ENCODE measurements around the gene HIP1. TPM values are rescaled to one million over a fixed set of nuclear protein-coding genes. Genes with fewer than 3 reads are reported as not detected.
A peak's percentile ranks its signal among the peaks of the same experiment; 100 is the strongest.

Gene HIP1
- total and polyA plus RNA-seq, 9 of the 15 experiments (the other 6 are each of a cell fraction or from before 2014, with no cell fraction given), result 2.4 to 13.7 (median 9.5) TPM

DNA sequence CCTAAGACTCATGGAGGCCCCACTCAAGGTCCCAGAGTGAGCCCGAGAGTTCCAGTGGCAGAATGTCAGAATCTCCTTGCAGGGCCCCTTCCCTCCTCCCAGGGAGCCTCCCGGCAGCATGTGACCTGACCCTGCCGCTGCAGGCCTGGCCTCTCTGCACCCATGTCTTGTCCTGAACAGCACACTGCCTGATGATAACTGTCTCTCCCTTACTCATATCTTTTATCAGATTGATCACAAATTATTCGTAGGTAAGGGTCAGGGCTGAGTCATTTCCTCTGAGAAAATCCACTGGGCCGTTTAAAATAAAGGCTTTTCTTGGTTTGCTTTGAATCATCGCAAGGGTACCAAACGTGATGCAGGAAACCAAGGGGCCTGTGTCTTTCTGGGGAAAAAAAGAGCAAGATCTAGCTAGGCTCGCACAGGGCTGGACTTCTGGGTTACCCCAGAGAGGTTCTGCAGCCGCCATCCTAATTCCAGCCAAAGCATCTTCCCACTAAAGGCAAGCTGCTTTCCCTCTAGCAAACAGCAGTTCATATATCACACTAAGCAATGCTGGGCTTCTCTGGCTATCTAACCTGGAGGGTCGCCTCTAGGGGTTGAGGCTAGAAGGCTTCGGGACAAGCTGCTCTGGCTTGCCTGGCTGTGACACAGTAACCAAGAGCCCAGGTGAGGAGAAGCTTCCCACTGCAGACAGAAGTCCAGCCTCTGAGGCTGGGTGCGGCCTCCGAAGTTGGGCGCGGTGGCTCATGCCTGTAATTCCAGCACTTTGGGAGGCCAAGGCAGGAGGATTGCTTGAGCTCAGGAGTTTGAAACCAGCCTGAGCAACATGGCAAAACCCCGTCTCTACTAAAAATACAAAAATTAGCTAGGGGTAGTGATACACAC lies 141.8 kb downstream of the HIP1 start (continued):
- 0 out of 2 replicates have a peak, but pooled peaks have one; percentile 13 for TF ChIP-seq NFE2 (IDR thresholded peaks at IDR 0.05; ENCODE audit: low read depth)
- TF ChIP-seq ARHGAP35 (IDR thresholded peaks at IDR 0.05; ENCODE audit: partially characterized antibody), result no peak
- no peak for TF ChIP-seq POLR3G (IDR thresholded peaks at IDR 0.05; ENCODE audit: extremely low read depth, insufficient read length, insufficient replicate concordance)
- TF ChIP-seq, protein P1, sequence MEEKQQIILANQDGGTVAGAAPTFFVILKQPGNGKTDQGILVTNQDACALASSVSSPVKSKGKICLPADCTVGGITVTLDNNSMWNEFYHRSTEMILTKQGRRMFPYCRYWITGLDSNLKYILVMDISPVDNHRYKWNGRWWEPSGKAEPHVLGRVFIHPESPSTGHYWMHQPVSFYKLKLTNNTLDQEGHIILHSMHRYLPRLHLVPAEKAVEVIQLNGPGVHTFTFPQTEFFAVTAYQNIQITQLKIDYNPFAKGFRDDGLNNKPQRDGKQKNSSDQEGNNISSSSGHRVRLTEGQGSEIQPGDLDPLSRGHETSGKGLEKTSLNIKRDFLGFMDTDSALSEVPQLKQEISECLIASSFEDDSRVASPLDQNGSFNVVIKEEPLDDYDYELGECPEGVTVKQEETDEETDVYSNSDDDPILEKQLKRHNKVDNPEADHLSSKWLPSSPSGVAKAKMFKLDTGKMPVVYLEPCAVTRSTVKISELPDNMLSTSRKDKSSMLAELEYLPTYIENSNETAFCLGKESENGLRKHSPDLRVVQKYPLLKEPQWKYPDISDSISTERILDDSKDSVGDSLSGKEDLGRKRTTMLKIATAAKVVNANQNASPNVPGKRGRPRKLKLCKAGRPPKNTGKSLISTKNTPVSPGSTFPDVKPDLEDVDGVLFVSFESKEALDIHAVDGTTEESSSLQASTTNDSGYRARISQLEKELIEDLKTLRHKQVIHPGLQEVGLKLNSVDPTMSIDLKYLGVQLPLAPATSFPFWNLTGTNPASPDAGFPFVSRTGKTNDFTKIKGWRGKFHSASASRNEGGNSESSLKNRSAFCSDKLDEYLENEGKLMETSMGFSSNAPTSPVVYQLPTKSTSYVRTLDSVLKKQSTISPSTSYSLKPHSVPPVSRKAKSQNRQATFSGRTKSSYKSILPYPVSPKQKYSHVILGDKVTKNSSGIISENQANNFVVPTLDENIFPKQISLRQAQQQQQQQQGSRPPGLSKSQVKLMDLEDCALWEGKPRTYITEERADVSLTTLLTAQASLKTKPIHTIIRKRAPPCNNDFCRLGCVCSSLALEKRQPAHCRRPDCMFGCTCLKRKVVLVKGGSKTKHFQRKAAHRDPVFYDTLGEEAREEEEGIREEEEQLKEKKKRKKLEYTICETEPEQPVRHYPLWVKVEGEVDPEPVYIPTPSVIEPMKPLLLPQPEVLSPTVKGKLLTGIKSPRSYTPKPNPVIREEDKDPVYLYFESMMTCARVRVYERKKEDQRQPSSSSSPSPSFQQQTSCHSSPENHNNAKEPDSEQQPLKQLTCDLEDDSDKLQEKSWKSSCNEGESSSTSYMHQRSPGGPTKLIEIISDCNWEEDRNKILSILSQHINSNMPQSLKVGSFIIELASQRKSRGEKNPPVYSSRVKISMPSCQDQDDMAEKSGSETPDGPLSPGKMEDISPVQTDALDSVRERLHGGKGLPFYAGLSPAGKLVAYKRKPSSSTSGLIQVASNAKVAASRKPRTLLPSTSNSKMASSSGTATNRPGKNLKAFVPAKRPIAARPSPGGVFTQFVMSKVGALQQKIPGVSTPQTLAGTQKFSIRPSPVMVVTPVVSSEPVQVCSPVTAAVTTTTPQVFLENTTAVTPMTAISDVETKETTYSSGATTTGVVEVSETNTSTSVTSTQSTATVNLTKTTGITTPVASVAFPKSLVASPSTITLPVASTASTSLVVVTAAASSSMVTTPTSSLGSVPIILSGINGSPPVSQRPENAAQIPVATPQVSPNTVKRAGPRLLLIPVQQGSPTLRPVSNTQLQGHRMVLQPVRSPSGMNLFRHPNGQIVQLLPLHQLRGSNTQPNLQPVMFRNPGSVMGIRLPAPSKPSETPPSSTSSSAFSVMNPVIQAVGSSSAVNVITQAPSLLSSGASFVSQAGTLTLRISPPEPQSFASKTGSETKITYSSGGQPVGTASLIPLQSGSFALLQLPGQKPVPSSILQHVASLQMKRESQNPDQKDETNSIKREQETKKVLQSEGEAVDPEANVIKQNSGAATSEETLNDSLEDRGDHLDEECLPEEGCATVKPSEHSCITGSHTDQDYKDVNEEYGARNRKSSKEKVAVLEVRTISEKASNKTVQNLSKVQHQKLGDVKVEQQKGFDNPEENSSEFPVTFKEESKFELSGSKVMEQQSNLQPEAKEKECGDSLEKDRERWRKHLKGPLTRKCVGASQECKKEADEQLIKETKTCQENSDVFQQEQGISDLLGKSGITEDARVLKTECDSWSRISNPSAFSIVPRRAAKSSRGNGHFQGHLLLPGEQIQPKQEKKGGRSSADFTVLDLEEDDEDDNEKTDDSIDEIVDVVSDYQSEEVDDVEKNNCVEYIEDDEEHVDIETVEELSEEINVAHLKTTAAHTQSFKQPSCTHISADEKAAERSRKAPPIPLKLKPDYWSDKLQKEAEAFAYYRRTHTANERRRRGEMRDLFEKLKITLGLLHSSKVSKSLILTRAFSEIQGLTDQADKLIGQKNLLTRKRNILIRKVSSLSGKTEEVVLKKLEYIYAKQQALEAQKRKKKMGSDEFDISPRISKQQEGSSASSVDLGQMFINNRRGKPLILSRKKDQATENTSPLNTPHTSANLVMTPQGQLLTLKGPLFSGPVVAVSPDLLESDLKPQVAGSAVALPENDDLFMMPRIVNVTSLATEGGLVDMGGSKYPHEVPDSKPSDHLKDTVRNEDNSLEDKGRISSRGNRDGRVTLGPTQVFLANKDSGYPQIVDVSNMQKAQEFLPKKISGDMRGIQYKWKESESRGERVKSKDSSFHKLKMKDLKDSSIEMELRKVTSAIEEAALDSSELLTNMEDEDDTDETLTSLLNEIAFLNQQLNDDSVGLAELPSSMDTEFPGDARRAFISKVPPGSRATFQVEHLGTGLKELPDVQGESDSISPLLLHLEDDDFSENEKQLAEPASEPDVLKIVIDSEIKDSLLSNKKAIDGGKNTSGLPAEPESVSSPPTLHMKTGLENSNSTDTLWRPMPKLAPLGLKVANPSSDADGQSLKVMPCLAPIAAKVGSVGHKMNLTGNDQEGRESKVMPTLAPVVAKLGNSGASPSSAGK (IDR thresholded peaks at IDR 0.05), result 0 out of 2 replicates have a peak, but pooled peaks have one; percentile 24
- TF ChIP-seq POLR3A (IDR thresholded peaks at IDR 0.05; ENCODE audit: borderline replicate concordance, extremely low read depth, insufficient read depth, insufficient read length), result no peak
- TF ChIP-seq KLF16 (IDR thresholded peaks at IDR 0.05), result no peak
- TF ChIP-seq JUND (IDR thresholded peaks at IDR 0.05; ENCODE audit: borderline replicate concordance, low read depth, low read length), result peak; percentile 82
- peak; percentile 57; the same call in 1 of the 3 replicates for TF ChIP-seq JUND (tag; IDR thresholded peaks at IDR 0.05; ENCODE audit: borderline replicate concordance, low read depth, low read length)
- TF ChIP-seq, protein P2, sequence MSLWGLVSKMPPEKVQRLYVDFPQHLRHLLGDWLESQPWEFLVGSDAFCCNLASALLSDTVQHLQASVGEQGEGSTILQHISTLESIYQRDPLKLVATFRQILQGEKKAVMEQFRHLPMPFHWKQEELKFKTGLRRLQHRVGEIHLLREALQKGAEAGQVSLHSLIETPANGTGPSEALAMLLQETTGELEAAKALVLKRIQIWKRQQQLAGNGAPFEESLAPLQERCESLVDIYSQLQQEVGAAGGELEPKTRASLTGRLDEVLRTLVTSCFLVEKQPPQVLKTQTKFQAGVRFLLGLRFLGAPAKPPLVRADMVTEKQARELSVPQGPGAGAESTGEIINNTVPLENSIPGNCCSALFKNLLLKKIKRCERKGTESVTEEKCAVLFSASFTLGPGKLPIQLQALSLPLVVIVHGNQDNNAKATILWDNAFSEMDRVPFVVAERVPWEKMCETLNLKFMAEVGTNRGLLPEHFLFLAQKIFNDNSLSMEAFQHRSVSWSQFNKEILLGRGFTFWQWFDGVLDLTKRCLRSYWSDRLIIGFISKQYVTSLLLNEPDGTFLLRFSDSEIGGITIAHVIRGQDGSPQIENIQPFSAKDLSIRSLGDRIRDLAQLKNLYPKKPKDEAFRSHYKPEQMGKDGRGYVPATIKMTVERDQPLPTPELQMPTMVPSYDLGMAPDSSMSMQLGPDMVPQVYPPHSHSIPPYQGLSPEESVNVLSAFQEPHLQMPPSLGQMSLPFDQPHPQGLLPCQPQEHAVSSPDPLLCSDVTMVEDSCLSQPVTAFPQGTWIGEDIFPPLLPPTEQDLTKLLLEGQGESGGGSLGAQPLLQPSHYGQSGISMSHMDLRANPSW (CRISPR knock-in tag; IDR thresholded peaks at IDR 0.05), result no peak
- no peak for TF ChIP-seq ESRRB (CRISPR knock-in tag; IDR thresholded peaks at IDR 0.05; ENCODE audit: borderline replicate concordance)
- no peak for TF ChIP-seq IRF2 (CRISPR knock-in tag; IDR thresholded peaks at IDR 0.05)
- no peak for TF ChIP-seq ZC3H11A (IDR thresholded peaks at IDR 0.05; ENCODE audit: low read depth, low read length)
